ENCODE results near the gene PDE1C.

Gene PDE1C

DNA sequence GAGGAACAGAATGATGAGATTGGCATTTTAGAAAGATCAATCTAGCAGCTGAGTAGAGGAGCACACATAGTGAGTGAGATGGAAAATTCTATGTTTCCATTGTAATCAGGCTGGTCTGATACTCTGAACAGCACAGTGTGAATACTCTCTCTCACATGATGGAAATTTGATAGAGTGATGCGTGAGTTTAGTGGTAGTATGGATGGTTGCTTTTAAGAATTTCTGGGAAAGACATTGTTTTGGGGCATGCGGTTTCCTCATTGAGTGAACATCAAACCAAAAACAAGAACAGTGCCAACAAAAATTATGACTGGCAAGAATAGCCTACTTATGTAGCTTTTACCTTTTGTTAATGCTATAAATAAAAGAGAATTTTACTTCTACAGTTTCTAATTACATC, 183.2 kb downstream of the PDE1C start:
- TF ChIP-seq FOXP2 (optimal IDR thresholded peaks at IDR 0.05; ENCODE audit: borderline replicate concordance, extremely low read depth, extremely low read length, insufficient read depth) (no peak), POLR2AphosphoS5 (IDR thresholded peaks at IDR 0.05; ENCODE audit: low read depth, low read length) (no peak), TAF1 (IDR thresholded peaks at IDR 0.05; ENCODE audit: borderline replicate concordance, insufficient read depth, low read length) (no peak), SIN3A (IDR thresholded peaks at IDR 0.05; ENCODE audit: borderline replicate concordance, insufficient read depth, low read length) (no peak)
- TF ChIP-seq, protein P1, sequence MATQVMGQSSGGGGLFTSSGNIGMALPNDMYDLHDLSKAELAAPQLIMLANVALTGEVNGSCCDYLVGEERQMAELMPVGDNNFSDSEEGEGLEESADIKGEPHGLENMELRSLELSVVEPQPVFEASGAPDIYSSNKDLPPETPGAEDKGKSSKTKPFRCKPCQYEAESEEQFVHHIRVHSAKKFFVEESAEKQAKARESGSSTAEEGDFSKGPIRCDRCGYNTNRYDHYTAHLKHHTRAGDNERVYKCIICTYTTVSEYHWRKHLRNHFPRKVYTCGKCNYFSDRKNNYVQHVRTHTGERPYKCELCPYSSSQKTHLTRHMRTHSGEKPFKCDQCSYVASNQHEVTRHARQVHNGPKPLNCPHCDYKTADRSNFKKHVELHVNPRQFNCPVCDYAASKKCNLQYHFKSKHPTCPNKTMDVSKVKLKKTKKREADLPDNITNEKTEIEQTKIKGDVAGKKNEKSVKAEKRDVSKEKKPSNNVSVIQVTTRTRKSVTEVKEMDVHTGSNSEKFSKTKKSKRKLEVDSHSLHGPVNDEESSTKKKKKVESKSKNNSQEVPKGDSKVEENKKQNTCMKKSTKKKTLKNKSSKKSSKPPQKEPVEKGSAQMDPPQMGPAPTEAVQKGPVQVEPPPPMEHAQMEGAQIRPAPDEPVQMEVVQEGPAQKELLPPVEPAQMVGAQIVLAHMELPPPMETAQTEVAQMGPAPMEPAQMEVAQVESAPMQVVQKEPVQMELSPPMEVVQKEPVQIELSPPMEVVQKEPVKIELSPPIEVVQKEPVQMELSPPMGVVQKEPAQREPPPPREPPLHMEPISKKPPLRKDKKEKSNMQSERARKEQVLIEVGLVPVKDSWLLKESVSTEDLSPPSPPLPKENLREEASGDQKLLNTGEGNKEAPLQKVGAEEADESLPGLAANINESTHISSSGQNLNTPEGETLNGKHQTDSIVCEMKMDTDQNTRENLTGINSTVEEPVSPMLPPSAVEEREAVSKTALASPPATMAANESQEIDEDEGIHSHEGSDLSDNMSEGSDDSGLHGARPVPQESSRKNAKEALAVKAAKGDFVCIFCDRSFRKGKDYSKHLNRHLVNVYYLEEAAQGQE (IDR thresholded peaks at IDR 0.05; ENCODE audit: insufficient read depth in 1 of 2, low read depth in 2 of 2, low read length in 2 of 2) = no peak

DNA sequence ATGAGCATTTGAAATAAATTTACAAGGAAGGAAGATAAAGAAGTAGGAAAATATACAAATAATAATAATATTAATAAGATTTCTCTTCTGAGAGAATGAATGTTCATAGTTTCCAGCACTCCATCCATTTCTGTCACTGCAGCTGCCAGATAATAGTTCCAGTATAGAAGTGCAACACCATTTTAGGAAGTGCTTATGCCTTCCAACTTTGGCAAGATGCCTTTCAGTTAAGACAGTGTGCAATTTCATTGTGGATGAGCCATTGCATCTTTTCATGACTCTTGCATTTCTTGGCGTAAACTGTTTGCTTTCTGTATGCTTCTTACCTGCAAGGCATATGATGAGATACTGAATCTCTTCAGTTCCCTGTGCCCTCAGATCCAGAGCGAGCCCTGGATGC, 185.0 kb downstream of the PDE1C start:
- TF ChIP-seq POLR2AphosphoS5 (IDR thresholded peaks at IDR 0.05; ENCODE audit: low read depth, low read length) (no peak), FOXP2 (optimal IDR thresholded peaks at IDR 0.05; ENCODE audit: borderline replicate concordance, extremely low read depth, extremely low read length, insufficient read depth) (no peak), TAF1 (IDR thresholded peaks at IDR 0.05; ENCODE audit: borderline replicate concordance, insufficient read depth, low read length) (no peak), SIN3A (IDR thresholded peaks at IDR 0.05; ENCODE audit: borderline replicate concordance, insufficient read depth, low read length) (no peak)
- TF ChIP-seq, protein P1 (IDR thresholded peaks at IDR 0.05; ENCODE audit: insufficient read depth in 1 of 2, low read depth in 2 of 2, low read length in 2 of 2) = no peak

DNA sequence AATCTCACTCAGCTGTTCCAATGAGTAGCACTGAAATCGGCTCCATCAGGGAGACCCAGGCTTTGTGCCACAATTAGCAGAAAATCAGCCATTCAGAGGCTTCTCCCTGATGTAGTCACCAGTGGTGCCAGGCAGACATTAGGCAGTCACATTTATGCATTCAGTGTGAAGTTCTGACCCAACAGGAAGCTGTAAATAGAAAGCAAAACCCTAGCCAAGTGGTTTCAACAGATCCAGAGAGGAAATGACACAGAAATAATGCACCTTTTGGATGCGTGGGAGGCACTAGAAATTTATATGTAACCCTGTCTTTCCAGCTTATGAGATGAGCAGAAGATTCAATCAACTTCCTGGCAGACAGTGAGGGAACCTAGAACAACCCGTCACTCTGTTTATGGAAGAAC, 186.4 kb downstream of the PDE1C start:
- TF ChIP-seq SIN3A (IDR thresholded peaks at IDR 0.05; ENCODE audit: borderline replicate concordance, insufficient read depth, low read length) (no peak), TAF1 (IDR thresholded peaks at IDR 0.05; ENCODE audit: borderline replicate concordance, insufficient read depth, low read length) (no peak), POLR2AphosphoS5 (IDR thresholded peaks at IDR 0.05; ENCODE audit: low read depth, low read length) (no peak), FOXP2 (optimal IDR thresholded peaks at IDR 0.05; ENCODE audit: borderline replicate concordance, extremely low read depth, extremely low read length, insufficient read depth) (no peak)
- TF ChIP-seq, protein P1 (IDR thresholded peaks at IDR 0.05; ENCODE audit: insufficient read depth in 1 of 2, low read depth in 2 of 2, low read length in 2 of 2) = no peak

DNA sequence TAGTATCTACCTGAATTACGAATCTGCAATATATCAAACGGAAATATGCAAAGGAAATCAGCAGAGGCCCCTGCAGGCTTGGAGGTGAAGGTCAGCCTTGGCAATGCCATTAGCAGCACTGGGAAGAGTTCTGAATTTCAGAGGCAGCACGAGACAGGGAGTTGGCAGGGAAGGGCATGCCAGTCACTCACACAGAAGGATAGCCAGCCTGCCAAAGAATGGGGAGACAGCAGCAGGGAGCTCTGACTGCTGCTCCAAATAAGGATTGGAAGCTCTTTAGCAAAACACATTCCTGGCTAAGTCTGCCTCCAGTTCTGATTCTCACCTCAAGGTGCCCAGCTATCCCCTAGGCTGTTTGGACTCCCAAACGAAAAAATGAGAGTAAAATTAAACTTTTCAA, 188.0 kb downstream of the PDE1C start:
- TF ChIP-seq TAF1 (IDR thresholded peaks at IDR 0.05; ENCODE audit: borderline replicate concordance, insufficient read depth, low read length) = no peak
- TF ChIP-seq, protein P1 (IDR thresholded peaks at IDR 0.05; ENCODE audit: insufficient read depth in 1 of 2, low read depth in 2 of 2, low read length in 2 of 2) = no peak
- TF ChIP-seq POLR2AphosphoS5 (IDR thresholded peaks at IDR 0.05; ENCODE audit: low read depth, low read length) = no peak
- TF ChIP-seq SIN3A (IDR thresholded peaks at IDR 0.05; ENCODE audit: borderline replicate concordance, insufficient read depth, low read length) = no peak
- no peak for TF ChIP-seq FOXP2 (optimal IDR thresholded peaks at IDR 0.05; ENCODE audit: borderline replicate concordance, extremely low read depth, extremely low read length, insufficient read depth)

DNA sequence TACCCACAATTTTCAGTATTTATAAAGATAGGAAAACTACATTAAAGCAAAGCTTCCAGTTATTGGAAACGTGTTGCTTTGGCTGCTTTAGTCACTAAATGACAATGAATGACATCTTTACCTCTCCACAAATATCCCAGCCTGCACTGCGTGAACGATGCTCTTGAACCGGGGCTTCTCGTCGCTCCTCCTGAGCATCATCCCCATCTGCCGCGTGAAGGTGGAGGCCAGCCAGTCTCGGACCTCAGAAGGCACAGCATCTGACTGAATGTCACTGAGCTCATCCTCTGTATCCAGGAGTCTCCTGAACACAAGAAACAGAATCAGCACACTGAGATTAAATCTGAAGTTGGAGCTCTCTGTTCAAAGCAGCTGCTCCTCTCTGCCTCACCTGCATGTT, 191.3 kb downstream of the PDE1C start:
- TF ChIP-seq SIN3A (IDR thresholded peaks at IDR 0.05; ENCODE audit: borderline replicate concordance, insufficient read depth, low read length) (no peak), TAF1 (IDR thresholded peaks at IDR 0.05; ENCODE audit: borderline replicate concordance, insufficient read depth, low read length) (no peak), FOXP2 (optimal IDR thresholded peaks at IDR 0.05; ENCODE audit: borderline replicate concordance, extremely low read depth, extremely low read length, insufficient read depth) (no peak), POLR2AphosphoS5 (IDR thresholded peaks at IDR 0.05; ENCODE audit: low read depth, low read length) (no peak)
- TF ChIP-seq, protein P1 (IDR thresholded peaks at IDR 0.05; ENCODE audit: insufficient read depth in 1 of 2, low read depth in 2 of 2, low read length in 2 of 2) = no peak
